GM19452 (cell line): ENCODE data around the gene KANK2.

ENCODE experiments used
- ATAC-seq: cut with Tn5 transposase; IDR thresholded peaks from one replicate; pipeline ENCODE4 v1.9.1; 2021; ENCODE audit not compliant: unreplicated experiment

KANK2 gene

GRCh38 chr19:11197291-11198174, at the start of gene KANK2:
Gene KANK2 (minus strand): TSS chr19:11197545. CDS start chr19:11194511, 3,034 bp downstream.
- ATAC-seq, result peak; percentile 77

GRCh38 chr19:11246941-11247340, 49.6 kb upstream of the KANK2 start:
- no peak for ATAC-seq

GRCh38 chr19:11244846-11245589, 47.7 kb upstream of the KANK2 start:
- no peak for ATAC-seq

DNA sequence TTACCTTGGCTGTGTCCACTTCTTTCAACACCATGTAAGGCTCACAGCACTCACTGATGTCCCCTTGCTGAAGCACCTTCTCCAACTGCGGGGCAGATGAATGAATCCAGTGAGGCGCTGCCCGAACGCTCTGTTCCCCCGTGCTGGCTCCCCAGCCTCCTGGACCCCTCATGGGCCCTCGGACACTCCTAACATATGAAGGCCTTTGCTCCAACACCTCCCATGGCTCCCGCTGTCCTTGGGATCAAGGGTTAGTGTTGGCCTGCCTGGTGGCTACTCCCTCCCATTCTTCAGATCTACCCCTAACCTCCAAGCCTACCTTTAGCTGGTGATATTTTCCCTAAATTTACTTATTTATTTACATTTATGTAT, 46.4 kb upstream of the KANK2 start:
- no peak for ATAC-seq

DNA sequence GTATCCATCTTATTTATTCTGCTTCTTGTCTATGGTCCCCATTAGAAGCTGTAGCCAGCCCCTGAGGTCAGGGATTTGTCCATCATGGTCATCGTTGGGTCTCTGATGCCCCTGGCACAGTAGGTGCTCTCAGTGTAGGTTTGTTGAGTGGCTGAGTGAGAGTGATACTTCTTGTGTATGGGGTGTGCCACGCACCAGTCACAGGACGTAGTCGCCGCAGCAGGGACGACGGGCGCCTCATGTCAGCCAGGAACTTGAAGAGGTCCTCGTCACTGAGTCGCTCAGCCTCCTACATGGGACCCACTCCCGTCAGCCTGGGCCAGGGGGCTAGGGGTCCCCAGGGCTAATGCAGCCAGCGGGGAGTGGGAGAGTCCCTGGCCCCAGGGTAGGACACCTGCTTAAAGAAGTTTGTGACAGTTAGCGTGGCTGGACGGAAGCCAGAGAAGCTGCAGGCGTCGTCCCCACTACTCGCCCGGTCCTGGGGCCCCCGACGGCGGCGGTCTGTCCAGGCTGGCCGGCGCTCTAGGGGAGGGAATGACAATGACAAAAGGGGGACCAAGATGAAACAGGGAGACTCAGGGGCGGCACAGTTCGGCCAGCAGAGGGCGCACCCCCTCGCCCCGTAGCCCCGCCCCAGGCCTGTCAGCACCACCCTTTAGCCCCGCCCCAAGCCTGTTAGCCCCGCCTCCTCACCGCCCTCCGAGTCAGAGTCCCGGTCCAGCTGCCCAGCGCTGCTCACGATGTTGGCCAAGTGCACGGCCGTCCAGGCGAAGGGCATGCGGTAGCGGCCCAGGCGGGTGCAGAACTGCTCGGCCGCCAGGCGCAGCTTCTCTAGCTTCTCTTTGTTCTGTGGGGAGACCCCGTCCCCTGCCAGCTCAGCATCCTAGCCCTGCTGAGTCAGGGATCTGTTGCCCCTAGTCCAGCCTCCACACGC, 45.8 kb upstream of the KANK2 start:
- ATAC-seq, result no peak

DNA sequence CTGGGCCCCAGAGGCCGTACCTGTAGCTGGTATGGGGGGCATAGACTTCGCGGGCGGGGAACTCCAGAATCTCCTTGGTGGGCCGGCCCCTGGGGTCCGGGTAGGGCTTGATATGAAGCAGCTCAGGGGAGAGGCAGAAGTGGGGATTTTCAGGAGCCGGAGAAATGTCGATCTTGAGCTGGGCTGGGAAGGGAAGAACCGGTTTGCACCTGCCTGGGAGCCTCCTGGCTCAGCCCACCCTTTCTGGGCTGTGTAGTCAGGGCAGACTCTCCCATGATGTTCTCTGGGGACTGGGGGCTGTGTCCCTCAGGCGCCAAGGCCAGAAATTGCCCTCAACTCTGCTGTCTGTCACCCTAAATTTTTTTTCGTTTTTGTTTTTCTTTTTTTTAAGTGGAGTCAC, 44.7 kb upstream of the KANK2 start:
- ATAC-seq, result no peak

DNA sequence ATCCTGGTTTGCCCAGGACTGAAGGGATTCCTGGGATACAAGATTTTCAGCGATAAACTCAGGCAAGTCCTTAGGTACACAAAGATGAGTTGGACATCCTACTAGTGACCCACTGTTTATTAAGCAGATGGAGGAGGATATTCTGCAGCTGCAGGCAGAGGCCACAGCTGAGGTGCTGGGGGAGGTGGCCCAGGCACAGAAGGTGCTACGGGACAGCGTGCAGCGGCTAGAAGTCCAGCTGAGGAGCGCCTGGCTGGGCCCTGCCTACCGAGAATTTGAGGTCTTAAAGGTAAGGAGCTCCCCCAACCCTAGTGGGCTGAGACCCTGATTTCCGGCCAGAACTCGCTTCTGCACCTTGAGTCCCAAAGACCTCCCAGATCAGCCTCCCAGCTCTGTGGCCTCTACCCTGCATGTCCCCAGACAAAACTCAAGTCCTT, 42.7 kb upstream of the KANK2 start:
- ATAC-seq, result no peak

- ATAC-seq, result no peak
Observed at GRCh38 chr19:11239377-11240000, 42.1 kb upstream of the KANK2 start, which contains the start of gene ANGPTL8. Gene ANGPTL8 (plus strand): TSS chr19:11239619. CDS start chr19:11239638, 19 bp downstream.

GRCh38 chr19:11238781-11239376, 41.5 kb upstream of the KANK2 start:
- ATAC-seq, result no peak

- no peak for ATAC-seq
Observed at GRCh38 chr19:11238041-11238440, 40.7 kb upstream of the KANK2 start.

DNA sequence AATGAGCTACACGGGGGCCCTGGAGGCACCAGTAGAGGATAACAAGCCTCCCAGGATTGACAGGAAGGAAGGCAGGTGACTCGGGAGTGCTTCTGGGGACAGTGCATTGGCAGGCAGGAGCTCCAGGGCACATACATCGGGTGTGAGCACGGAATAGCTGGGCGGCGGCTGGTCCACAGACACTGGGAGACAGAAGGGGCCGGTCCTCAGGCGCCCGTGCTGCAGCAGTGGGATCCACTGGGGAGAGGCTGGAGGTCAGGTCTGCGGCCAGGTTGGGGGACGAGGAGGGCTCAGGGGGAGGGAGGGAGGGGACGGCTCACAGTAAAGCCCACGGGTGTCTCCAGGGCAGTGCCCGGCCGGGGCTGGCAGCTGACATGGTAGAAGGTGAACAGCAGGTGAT, 40.0 kb upstream of the KANK2 start:
- no peak for ATAC-seq

- no peak for ATAC-seq
Observed at GRCh38 chr19:11236324-11237301, 39.3 kb upstream of the KANK2 start.

- ATAC-seq, result no peak
Observed at GRCh38 chr19:11234486-11235075, 37.2 kb upstream of the KANK2 start.

DNA sequence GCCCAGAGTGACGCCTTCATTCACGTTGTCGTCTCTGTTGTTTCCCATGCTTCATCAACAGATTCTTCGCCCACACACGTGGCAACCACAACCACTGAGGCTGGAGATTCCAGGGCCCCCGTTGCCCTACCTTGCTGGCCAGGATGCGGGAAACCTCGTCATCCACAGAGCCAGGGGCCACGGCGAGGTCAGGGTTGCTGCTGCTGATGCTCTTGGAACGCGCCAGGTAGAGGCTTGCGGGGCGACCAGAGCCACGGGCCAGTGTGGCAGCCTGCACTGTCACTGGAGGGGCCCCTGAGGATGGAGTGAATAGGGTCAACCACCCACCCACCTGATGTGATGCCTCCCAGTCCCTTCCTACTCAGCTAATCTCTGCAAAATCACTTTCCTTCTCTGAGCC, 35.7 kb upstream of the KANK2 start:
- ATAC-seq, result no peak

GRCh38 chr19:11232555-11232954, 35.2 kb upstream of the KANK2 start:
- no peak for ATAC-seq

GRCh38 chr19:11230621-11231386, 33.5 kb upstream of the KANK2 start:
- no peak for ATAC-seq

GRCh38 chr19:11227195-11227886, 30.0 kb upstream of the KANK2 start:
- ATAC-seq, result no peak
